Upper lobe of right lung (tissue), 1 donor: Measurements from ENCODE around the gene TIGD6. TPM values are rescaled to one million over a fixed set of nuclear protein-coding genes. Genes with fewer than 3 reads are reported as not detected.
"Not testable (repeated sequence)": the region's sequence is repeated elsewhere in the genome, so short reads cannot be mapped to it uniquely, and the experiment has no call there.

Source experiments
- ATAC-seq: fragments of 200-7000 bp; cut with Tn5 transposase; one replicate; pipeline ENCODE4 v1.9.1; 2020; ENCODE audit warnings: mild to moderate bottlenecking, moderate library complexity
- DNase-seq: peaks from one replicate; pipeline ENCODE4 v3.0.0-alpha.2; 2020
- H3K27ac ChIP-seq: fragments of 200-600 bp; one replicate; pipeline ENCODE4 v1.8.0; 2022
- H3K27me3 ChIP-seq: fragments of 200-600 bp; one replicate; pipeline ENCODE4 v1.8.0; 2022; ENCODE audit warnings: mild to moderate bottlenecking
- H3K36me3 ChIP-seq: fragments of 200-600 bp; one replicate; pipeline ENCODE4 v1.8.0; 2022
- H3K4me1 ChIP-seq: fragments of 200-600 bp; one replicate; pipeline ENCODE4 v1.8.0; 2022
- H3K4me3 ChIP-seq: fragments of 200-600 bp; one replicate; pipeline ENCODE4 v1.8.0; 2022; ENCODE audit warnings: mild to moderate bottlenecking
- H3K9me3 ChIP-seq: fragments of 200-600 bp; one replicate; pipeline ENCODE4 v1.8.0; 2022
- CTCF ChIP-seq: fragments of 200-600 bp; IDR thresholded peaks from one replicate; pipeline ENCODE4 v1.8.0; 2022; ENCODE audit warnings: antibody characterized with exemption
- intact Hi-C: fragments of 100-400 bp; cut with DNase I; formaldehyde crosslinking; loops from one replicate; pipeline ENCODE4 v1.11.0; 2022
- total RNA-seq: library from RNA; stranded (reverse); fragmentation: NEBNext Ultra II Directional; extraction: Animal tissue kit (Norgen Biotek cat#: 25700); gene quantifications from one replicate; pipeline ENCODE4 v1.2.1, GENCODE V29; 2021
- donor health status: DM: no; HTN: yes; CAD: no; lungs with severe emphysema.

The TIGD6 gene
- total RNA-seq, 1 donor from 2014 or later: 4.0 TPM

GRCh38 chr5:150034662-150035061 is 34.2 kb upstream of the TIGD6 start:
- TF ChIP-seq CTCF: no peak
- H3K36me3 ChIP-seq: peaks cover 100% of the 10 kb centered on the region
- no peaks in the 10 kb centered on the region for H3K4me1 ChIP-seq
- no peaks in the 10 kb centered on the region for H3K27me3 ChIP-seq
- H3K27ac ChIP-seq: no peak overlapping the region
- intact Hi-C loops: no loop called here
- no peak for ATAC-seq
- H3K4me3 ChIP-seq: no peak overlapping the region
- H3K9me3 ChIP-seq: no peaks in the 10 kb centered on the region
- DNase-seq: no peak

DNA sequence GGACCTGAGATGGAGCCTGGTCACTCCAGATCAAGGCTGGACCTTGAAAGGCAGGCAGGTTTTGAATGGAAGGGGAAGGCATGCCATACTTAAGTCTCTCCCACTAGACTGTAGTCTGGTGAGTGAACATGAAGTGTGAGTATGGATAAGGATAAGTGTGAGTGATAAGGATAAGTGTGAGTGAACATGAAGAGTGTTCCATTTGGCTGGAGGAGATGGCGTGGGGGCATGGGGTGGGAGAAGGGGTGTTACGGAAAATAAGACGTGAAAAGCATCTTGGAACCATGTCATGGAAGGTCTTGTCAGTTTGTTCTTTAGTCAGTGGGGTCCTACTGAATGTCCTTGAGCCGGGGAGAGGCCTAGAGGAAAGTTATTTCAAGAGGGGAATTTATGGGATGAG is 32.9 kb upstream of the TIGD6 start:
- H3K27me3 ChIP-seq: no peaks in the 10 kb centered on the region
- H3K4me3 ChIP-seq: no peak overlapping the region
- no peak for TF ChIP-seq CTCF
- DNase-seq: no peak
- peaks cover 99% of the 10 kb centered on the region for H3K36me3 ChIP-seq
- no peaks in the 10 kb centered on the region for H3K4me1 ChIP-seq
- intact Hi-C loops: no loop called here
- no peak for ATAC-seq
- no peaks in the 10 kb centered on the region for H3K9me3 ChIP-seq
- H3K27ac ChIP-seq: no peak overlapping the region

DNA sequence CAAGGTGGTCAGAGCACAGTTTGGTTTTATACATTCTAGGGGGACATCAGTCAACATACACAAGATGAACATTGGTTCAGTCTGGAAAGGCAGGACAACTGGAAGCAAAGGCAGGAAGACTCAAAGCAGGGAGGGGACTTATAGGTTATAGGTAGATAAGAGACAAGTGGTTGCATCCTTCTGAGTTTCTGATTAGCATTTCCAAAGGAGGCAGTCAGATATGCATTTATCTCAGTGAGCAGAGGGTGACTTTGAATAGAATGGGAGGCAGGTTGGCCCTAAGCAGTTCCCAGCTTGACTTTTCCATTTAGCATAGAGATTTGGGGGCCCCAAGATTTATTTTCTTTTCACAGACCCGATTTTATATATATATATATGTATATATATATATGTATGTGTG is 27.6 kb upstream of the TIGD6 start:
- H3K4me1 ChIP-seq, DNase-seq, H3K27ac ChIP-seq, intact Hi-C loops, ATAC-seq, H3K9me3 ChIP-seq, H3K27me3 ChIP-seq, H3K4me3 ChIP-seq: not testable (repeated sequence)
- peaks cover 97% of the 10 kb centered on the region for H3K36me3 ChIP-seq

DNA sequence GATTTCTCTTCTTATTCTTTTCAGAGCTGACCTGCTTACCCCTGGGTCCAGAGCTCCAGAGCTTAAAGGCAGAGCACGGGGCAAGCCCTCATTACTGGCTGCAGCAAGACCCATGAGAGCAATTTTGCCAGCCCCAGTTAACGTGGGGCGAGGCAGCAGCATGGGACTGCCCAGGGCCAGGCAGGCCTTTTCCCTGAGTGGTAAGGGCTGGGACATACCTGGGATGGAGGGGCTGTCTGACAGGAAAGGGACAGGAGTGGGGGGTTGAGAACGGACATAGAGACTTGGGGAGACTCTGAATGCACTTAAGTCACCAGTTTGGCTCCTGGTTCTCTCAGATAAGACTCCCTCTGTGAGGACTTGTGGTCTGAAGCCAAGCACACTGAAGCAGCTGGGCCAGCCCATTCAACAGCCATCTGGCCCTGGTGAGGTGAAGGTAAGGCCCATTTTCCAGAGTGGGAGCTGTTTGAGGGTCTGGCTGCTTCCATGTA is 26.3 kb upstream of the TIGD6 start:
- Histone ChIP-seq H3K9me3 (no peaks in the 10 kb centered on the region), H3K36me3 (peaks cover 93% of the 10 kb centered on the region), H3K4me1 (peaks cover 3% of the 10 kb centered on the region), H3K4me3 (no peak overlapping the region), H3K27me3 (no peaks in the 10 kb centered on the region), H3K27ac (no peak overlapping the region)
- intact Hi-C loops: no loop called here
- no peak for TF ChIP-seq CTCF
- no peak for ATAC-seq
- DNase-seq: no peak

DNA sequence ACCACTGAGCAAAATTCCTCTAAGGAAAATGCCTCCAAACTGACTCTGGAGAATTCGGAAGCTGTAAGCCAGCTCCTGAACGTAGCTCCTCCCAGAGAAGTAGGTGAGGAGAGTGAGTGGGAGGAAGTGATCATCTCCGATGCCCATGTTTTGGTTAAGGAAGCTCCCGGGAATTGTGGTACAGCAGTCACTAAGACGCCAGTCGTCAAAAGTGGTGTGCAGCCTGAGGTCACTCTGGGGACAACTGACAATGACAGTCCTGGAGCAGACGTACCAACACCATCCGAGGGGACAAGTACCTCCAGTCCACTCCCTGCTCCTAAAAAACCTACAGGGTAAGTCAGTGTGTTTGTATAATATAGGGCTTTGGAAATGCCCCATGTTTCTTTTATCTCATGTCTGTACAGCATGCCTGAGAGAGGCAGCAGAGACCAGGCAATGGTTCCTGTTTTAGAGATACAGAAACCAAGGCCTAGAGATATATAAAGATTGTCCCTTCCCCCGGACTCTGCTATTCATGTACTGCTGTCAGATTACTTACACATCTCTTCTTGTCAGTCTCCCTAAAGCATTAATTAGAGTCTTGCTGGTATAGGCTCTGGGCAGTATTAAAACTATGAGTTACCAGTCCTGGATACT is 24.0 kb upstream of the TIGD6 start:
- H3K27me3 ChIP-seq: no peaks in the 10 kb centered on the region
- peaks cover 93% of the 10 kb centered on the region for H3K36me3 ChIP-seq
- peak; percentile 9 for TF ChIP-seq CTCF
- ATAC-seq (peak; percentile 34), DNase-seq (no peak)
- no peak overlapping the region for H3K27ac ChIP-seq
- intact Hi-C loops: no loop called here
- no peaks in the 10 kb centered on the region for H3K9me3 ChIP-seq
- H3K4me1 ChIP-seq: peaks cover 9% of the 10 kb centered on the region
- H3K4me3 ChIP-seq: no peak overlapping the region

- DNase-seq: no peak
- peaks cover 96% of the 10 kb centered on the region for H3K36me3 ChIP-seq
- no peak overlapping the region for H3K4me3 ChIP-seq
- no peaks in the 10 kb centered on the region for H3K27me3 ChIP-seq
- H3K4me1 ChIP-seq: peaks cover 9% of the 10 kb centered on the region
- no peak for ATAC-seq
- no peaks in the 10 kb centered on the region for H3K9me3 ChIP-seq
- TF ChIP-seq CTCF: no peak
- H3K27ac ChIP-seq: no peak overlapping the region
- intact Hi-C loops: no loop called here
Measured at GRCh38 chr5:150023136-150023535, 22.7 kb upstream of the TIGD6 start.
